GM13976 (cell line): ENCODE results near the gene BICD1.
A peak's percentile ranks its signal among the peaks of the same experiment; 100 is the strongest.
"Not testable (repeated sequence)": the region's sequence is repeated elsewhere in the genome, so short reads cannot be mapped to it uniquely, and the experiment has no call there.

ENCODE experiments used
- DNase-seq: peaks from one replicate; pipeline ENCODE4 v3.0.0; 2012; ENCODE audit warnings: low spot score
- CTCF ChIP-seq: IDR thresholded peaks from 2 replicates; pipeline ENCODE4 v1.5.1; 2012; ENCODE audit warnings: borderline replicate concordance, mild to moderate bottlenecking; ENCODE audit not compliant: insufficient read depth; ENCODE audit errors: extremely low read depth, missing control alignments, control extremely low read depth
- in situ Hi-C: fragments of 300-500 bp; cut with MboI; formaldehyde crosslinking; loops from one replicate; pipeline ENCODE4 v1.12.0; 2022; ENCODE audit warnings: low sequenced_read_pairs, mixed read lengths, inconsistent platforms; ENCODE audit not compliant: unreplicated experiment

The BICD1 gene

GRCh38 chr12:32272465-32272864 lies 165.8 kb downstream of the BICD1 start:
- no peak for DNase-seq
- in situ Hi-C loops: no loop called here
- TF ChIP-seq CTCF: no peak

GRCh38 chr12:32273063-32273522 lies 166.4 kb downstream of the BICD1 start:
- in situ Hi-C loops: no loop called here
- peak; percentile 47 for DNase-seq

GRCh38 chr12:32273712-32274111 lies 167.1 kb downstream of the BICD1 start:
- no peak for TF ChIP-seq CTCF
- in situ Hi-C loops: no loop called here
- peak; percentile 66 for DNase-seq

More at GRCh38 chr12:32273063-32273522, 166.4 kb downstream of the BICD1 start:
- TF ChIP-seq CTCF: no peak

- DNase-seq: no peak
- in situ Hi-C loops: loop anchor here (25.0 kb wide), 1 partner anchor 887 kb away; no protein-coding TSS in a partner anchor
- TF ChIP-seq CTCF: no peak
Measured at GRCh38 chr12:32274665-32275064, 168.0 kb downstream of the BICD1 start.

- DNase-seq: not testable (repeated sequence)
- in situ Hi-C loops: loop anchor here (25.0 kb wide), 1 partner anchor 888 kb away; no protein-coding TSS in a partner anchor
Measured at GRCh38 chr12:32275520-32275919, 168.9 kb downstream of the BICD1 start.

GRCh38 chr12:32277774-32278173 lies 171.1 kb downstream of the BICD1 start:
- no peak for TF ChIP-seq CTCF
- in situ Hi-C loops: loop anchor here (25.0 kb wide), 1 partner anchor 890 kb away; no protein-coding TSS in a partner anchor
- DNase-seq: no peak

GRCh38 chr12:32281098-32281497 lies 174.5 kb downstream of the BICD1 start:
- in situ Hi-C loops: loop anchor here (25.0 kb wide), 1 partner anchor 894 kb away; no protein-coding TSS in a partner anchor
- no peak for DNase-seq
- TF ChIP-seq CTCF: no peak
